Thoracic aorta (tissue), 2 donors: ENCODE results near the gene CCNB2. TPM values are rescaled to one million over a fixed set of nuclear protein-coding genes. Genes with fewer than 3 reads are reported as not detected.
"Not testable (repeated sequence)": the region's sequence is repeated elsewhere in the genome, so short reads cannot be mapped to it uniquely, and the experiment has no call there.

Source experiments
- ATAC-seq: fragments of 150-250 bp; one replicate; pipeline ENCODE4 v1.8.0; 2017; ENCODE audit warnings: low read depth; ENCODE audit not compliant: insufficient number of reproducible peaks, low FRiP score
- DNase-seq: peaks from one replicate; pipeline ENCODE4 v3.0.0-alpha.2; 2020; ENCODE audit warnings: low spot score
- H3K27ac ChIP-seq, 2 donors: fragments of 200-600 bp; sonication (generic); 1 replicate in 1 of 2; 2 replicates in 1 of 2; pipeline ENCODE4 v1.5.1; 2016; ENCODE audit warnings: mild to moderate bottlenecking in 2 of 2, moderate library complexity in 2 of 2
- H3K27me3 ChIP-seq: fragments of 200-600 bp; sonication (generic); replicated peaks from 2 replicates; pipeline ENCODE4 v1.6.0; 2016; ENCODE audit warnings: mild to moderate bottlenecking; ENCODE audit not compliant: insufficient read depth
- H3K36me3 ChIP-seq: fragments of 200-600 bp; sonication (generic); one replicate; pipeline ENCODE4 v1.5.1; 2016
- H3K4me1 ChIP-seq, 2 donors: fragments of 200-600 bp; sonication (generic); 1 replicate in 1 of 2; 2 replicates in 1 of 2; pipeline versions ENCODE4 v1.5.1 to v1.6.0; 2016; ENCODE audit warnings: low read depth in 2 of 2, mild to moderate bottlenecking in 1 of 2; ENCODE audit not compliant: control insufficient read depth in 1 of 2
- H3K4me3 ChIP-seq: fragments of 200-600 bp; sonication (generic); 2 replicates; pipeline ENCODE4 v1.5.1; 2016; ENCODE audit warnings: mild to moderate bottlenecking
- H3K9me3 ChIP-seq: fragments of 200-600 bp; sonication (generic); 2 replicates; pipeline ENCODE4 v1.5.1; 2016
- CTCF ChIP-seq: fragments of 200-600 bp; sonication (generic); IDR thresholded peaks from one replicate; pipeline ENCODE4 v1.5.1; 2019; ENCODE audit warnings: antibody characterized with exemption
- total RNA-seq, 2 donors: library from RNA; depleted of rRNA; stranded (reverse); fragments of >200 nt; gene quantifications; one replicate each; pipeline versions ENCODE4 v1.1.0 to v1.2.3, GENCODE V29; 2016

The CCNB2 gene
- total RNA-seq, 2 donors from 2014 or later, result 0.42 to 0.54 TPM

GRCh38 chr15:59140422-59141226 lies 35.7 kb downstream of the CCNB2 start:
- Histone ChIP-seq H3K4me1 (no peaks in the 10 kb centered on the region), H3K9me3 (no peaks in the 10 kb centered on the region), H3K4me3 (no peak overlapping the region), H3K27me3 (no peaks in the 10 kb centered on the region), H3K36me3 (peaks cover 43% of the 10 kb centered on the region), H3K27ac (no peak overlapping the region)
- ATAC-seq (no peak), DNase-seq (no peak)
- TF ChIP-seq CTCF, result no peak

DNA sequence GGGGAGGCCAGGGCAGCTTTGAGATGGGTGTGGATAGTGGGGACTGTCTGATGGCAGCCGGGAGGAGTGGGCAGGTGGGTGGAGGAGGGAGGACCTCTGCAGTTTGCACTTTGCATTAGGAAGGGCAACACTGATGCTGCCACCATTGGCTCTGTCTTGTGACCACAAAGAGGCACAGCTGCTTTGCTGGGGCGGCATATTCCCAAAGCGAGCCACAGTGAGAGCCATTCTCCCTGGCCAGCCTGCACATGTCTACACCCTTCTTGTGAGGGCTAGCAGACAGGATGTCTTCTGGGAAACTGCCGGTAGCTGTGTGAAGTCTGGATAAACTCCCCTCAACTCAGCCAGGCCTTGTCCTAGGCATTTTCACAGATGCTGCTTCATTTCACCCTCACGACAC lies 38.3 kb downstream of the CCNB2 start:
- H3K4me1 ChIP-seq, result peaks cover 6 to 8% of the 10 kb centered on the region in 2 donors
- no peak overlapping the region for H3K4me3 ChIP-seq
- H3K27me3 ChIP-seq, result no peaks in the 10 kb centered on the region
- DNase-seq (no peak), ATAC-seq (no peak)
- no peak overlapping the region for H3K27ac ChIP-seq
- no peak for TF ChIP-seq CTCF
- no peaks in the 10 kb centered on the region for H3K9me3 ChIP-seq
- peaks cover 26% of the 10 kb centered on the region for H3K36me3 ChIP-seq

- H3K27me3 ChIP-seq, DNase-seq, H3K27ac ChIP-seq, H3K4me3 ChIP-seq, ATAC-seq, H3K9me3 ChIP-seq: not testable (repeated sequence)
- H3K36me3 ChIP-seq, result peaks cover 26% of the 10 kb centered on the region
- H3K4me1 ChIP-seq, result peaks cover 12 to 19% of the 10 kb centered on the region in 2 donors
Observed at GRCh38 chr15:59144594-59144993, 39.6 kb downstream of the CCNB2 start.

- Histone ChIP-seq H3K4me1 (peaks cover 12 to 35% of the 10 kb centered on the region in 2 donors), H3K4me3 (no peak overlapping the region), H3K27me3 (no peaks in the 10 kb centered on the region), H3K36me3 (peaks cover 37% of the 10 kb centered on the region), H3K27ac (peak overlapping the region; percentile 34 to 53), H3K9me3 (no peaks in the 10 kb centered on the region)
- DNase-seq (no peak), ATAC-seq (no peak)
- no peak for TF ChIP-seq CTCF
Observed at GRCh38 chr15:59147666-59148065, 42.7 kb downstream of the CCNB2 start.

- Histone ChIP-seq H3K27ac (peak overlapping the region; percentile 34 to 53), H3K9me3 (no peaks in the 10 kb centered on the region), H3K4me3 (no peak overlapping the region), H3K27me3 (no peaks in the 10 kb centered on the region), H3K36me3 (peaks cover 37% of the 10 kb centered on the region), H3K4me1 (peaks cover 12 to 35% of the 10 kb centered on the region in 2 donors)
- no peak for DNase-seq
- TF ChIP-seq CTCF, result no peak
- no peak for ATAC-seq
Observed at GRCh38 chr15:59148153-59148833, 43.3 kb downstream of the CCNB2 start.
